Caco-2 (cell line): ENCODE measurements around the gene FGF14. TPM values are rescaled to one million over a fixed set of nuclear protein-coding genes. Genes with fewer than 3 reads are reported as not detected.

Experiments
- BruUV-seq: library from RNA; stranded (reverse); fragments of 400-500 nt; replicated peaks from 2 replicates; lab custom pipeline; 2021; lab: Mats Ljungman, UMichigan
- CTCF ChIA-PET: fragments of 300-600 bp; sonication (Branson Sonifier 250); formaldehyde crosslinking; loops from one replicate; lab custom pipeline; 2022; ENCODE audit warnings: antibody characterized with exemption; lab: Charles Lee
- POLR2A ChIA-PET: fragments of 300-600 bp; sonication (Branson Sonifier 250); formaldehyde crosslinking; loops from one replicate; lab custom pipeline; 2022; ENCODE audit warnings: antibody characterized with exemption; lab: Charles Lee
- DNase-seq, 2 experiments: peaks; one replicate each; pipeline versions ENCODE4 v3.0.0 to v3.0.0-alpha.2; 2020 to 2022
- H3K27me3 ChIP-seq: replicated peaks from 2 replicates; pipeline ENCODE4 v1.6.0; 2011; ENCODE audit warnings: low read length; ENCODE audit not compliant: control insufficient read depth, insufficient read depth
- H3K36me3 ChIP-seq: 2 replicates; pipeline ENCODE4 v1.5.1; 2011; ENCODE audit warnings: low read length; ENCODE audit not compliant: control insufficient read depth, insufficient read depth
- H3K4me1 ChIP-seq: fragments of 250-450 bp; sonication (Bioruptor Pico); 2 replicates; pipeline ENCODE4 v1.5.1; 2020; ENCODE audit warnings: mild to moderate bottlenecking
- H3K4me3 ChIP-seq: 2 replicates; pipeline ENCODE4 v1.5.1; 2011; ENCODE audit warnings: low read depth, mild to moderate bottlenecking, control low read depth, low read length
- H3K9me3 ChIP-seq: fragments of 250-450 bp; sonication (Bioruptor Pico); 2 replicates; pipeline ENCODE4 v1.5.1; 2020; ENCODE audit warnings: mild to moderate bottlenecking, moderate library complexity
- H3K27ac Mint-ChIP-seq: one replicate; pipeline ENCODE4 v1.8.0; 2022; ENCODE audit warnings: mixed read lengths; ENCODE audit not compliant: unreplicated experiment
- H3K27me3 Mint-ChIP-seq: one replicate; pipeline ENCODE4 v1.8.0; 2022; ENCODE audit warnings: mixed read lengths; ENCODE audit not compliant: insufficient read depth, unreplicated experiment
- H3K36me3 Mint-ChIP-seq: one replicate; pipeline ENCODE4 v1.8.0; 2022; ENCODE audit warnings: mild to moderate bottlenecking, mixed read lengths; ENCODE audit not compliant: insufficient read depth, unreplicated experiment
- H3K4me1 Mint-ChIP-seq: one replicate; pipeline ENCODE4 v1.8.0; 2022; ENCODE audit warnings: low read depth, mixed read lengths; ENCODE audit not compliant: unreplicated experiment
- H3K4me3 Mint-ChIP-seq: one replicate; pipeline ENCODE4 v1.8.0; 2022; ENCODE audit warnings: mild to moderate bottlenecking, moderate library complexity, mixed read lengths; ENCODE audit not compliant: unreplicated experiment
- H3K9me3 Mint-ChIP-seq: one replicate; pipeline ENCODE4 v1.8.0; 2022; ENCODE audit warnings: mixed read lengths; ENCODE audit not compliant: unreplicated experiment
- intact Hi-C: fragments of 100-400 bp; cut with micrococcal nuclease; formaldehyde crosslinking; loops from one replicate; pipeline ENCODE4 v1.10.0; 2022; ENCODE audit not compliant: unreplicated experiment
- total RNA-seq: library from RNA; stranded (reverse); gene quantifications from 2 replicates; pipeline ENCODE4 v1.2.3, GENCODE V29; 2022
- TF ChIP-seq, protein P1 (sequence below), 2 experiments: fragments of 200-600 bp in 1 of 2; IDR thresholded peaks; 1 replicate in 1 of 2; 2 replicates in 1 of 2; pipeline versions ENCODE4 v1.5.1 to v1.8.0; 2011 to 2022; ENCODE audit warnings: antibody characterized with exemption in 1 of 2, control low read depth in 1 of 2, inconsistent platforms in 1 of 2, low read depth in 1 of 2, low read length in 1 of 2, mild to moderate bottlenecking in 1 of 2, moderate library complexity in 1 of 2; ENCODE audit not compliant: insufficient read depth in 1 of 2, severe bottlenecking in 1 of 2, unreplicated experiment in 1 of 2

The FGF14 gene
- total RNA-seq, 1 experiment from 2014 or later, result not detected

DNA sequence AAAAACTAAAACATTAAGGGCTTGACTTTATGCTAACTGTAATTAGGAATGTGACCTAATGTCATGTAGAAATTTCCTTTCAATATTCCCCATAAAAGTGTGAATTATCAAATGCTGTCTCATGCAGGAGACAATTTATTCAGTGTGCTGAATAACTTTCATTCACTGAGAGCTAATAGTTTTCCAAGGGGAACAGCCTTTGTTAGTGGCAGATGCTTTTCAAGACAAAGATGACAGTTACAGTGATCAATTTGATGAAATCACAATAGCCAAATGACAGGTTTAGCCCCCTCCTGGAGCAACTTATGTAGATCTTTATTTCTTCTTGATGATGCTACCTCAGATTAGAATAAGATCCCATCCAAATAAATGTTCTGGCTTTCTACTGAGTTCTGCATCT lies 673.8 kb downstream of the FGF14 start:
- Mint-ChIP-seq H3K4me3 (no peak overlapping the region), H3K9me3 (no peaks in the 10 kb centered on the region), H3K27me3 (no peaks in the 10 kb centered on the region), H3K4me1 (no peaks in the 10 kb centered on the region), H3K36me3 (no peaks in the 10 kb centered on the region), H3K27ac (no peak overlapping the region)
- TF ChIP-seq, protein P1, sequence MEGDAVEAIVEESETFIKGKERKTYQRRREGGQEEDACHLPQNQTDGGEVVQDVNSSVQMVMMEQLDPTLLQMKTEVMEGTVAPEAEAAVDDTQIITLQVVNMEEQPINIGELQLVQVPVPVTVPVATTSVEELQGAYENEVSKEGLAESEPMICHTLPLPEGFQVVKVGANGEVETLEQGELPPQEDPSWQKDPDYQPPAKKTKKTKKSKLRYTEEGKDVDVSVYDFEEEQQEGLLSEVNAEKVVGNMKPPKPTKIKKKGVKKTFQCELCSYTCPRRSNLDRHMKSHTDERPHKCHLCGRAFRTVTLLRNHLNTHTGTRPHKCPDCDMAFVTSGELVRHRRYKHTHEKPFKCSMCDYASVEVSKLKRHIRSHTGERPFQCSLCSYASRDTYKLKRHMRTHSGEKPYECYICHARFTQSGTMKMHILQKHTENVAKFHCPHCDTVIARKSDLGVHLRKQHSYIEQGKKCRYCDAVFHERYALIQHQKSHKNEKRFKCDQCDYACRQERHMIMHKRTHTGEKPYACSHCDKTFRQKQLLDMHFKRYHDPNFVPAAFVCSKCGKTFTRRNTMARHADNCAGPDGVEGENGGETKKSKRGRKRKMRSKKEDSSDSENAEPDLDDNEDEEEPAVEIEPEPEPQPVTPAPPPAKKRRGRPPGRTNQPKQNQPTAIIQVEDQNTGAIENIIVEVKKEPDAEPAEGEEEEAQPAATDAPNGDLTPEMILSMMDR (IDR thresholded peaks at IDR 0.05; ENCODE audit: insufficient read depth in 1 of 2, low read depth in 1 of 2, low read length in 1 of 2, severe bottlenecking in 1 of 2, unreplicated experiment in 1 of 2), result no peak
- no peak for DNase-seq
- Histone ChIP-seq H3K27me3 (no peaks in the 10 kb centered on the region), H3K9me3 (no peaks in the 10 kb centered on the region), H3K4me1 (no peaks in the 10 kb centered on the region), H3K4me3 (no peak overlapping the region), H3K36me3 (no peaks in the 10 kb centered on the region)
- intact Hi-C loops, result no loop called here
- BruUV-seq, result no TSS peak
- POLR2A ChIA-PET, result no interaction called here
- CTCF ChIA-PET, result interaction anchor here (0.6 kb wide), 1 partner anchor 21 kb away, joined by 4 read pairs; no protein-coding TSS in a partner anchor

DNA sequence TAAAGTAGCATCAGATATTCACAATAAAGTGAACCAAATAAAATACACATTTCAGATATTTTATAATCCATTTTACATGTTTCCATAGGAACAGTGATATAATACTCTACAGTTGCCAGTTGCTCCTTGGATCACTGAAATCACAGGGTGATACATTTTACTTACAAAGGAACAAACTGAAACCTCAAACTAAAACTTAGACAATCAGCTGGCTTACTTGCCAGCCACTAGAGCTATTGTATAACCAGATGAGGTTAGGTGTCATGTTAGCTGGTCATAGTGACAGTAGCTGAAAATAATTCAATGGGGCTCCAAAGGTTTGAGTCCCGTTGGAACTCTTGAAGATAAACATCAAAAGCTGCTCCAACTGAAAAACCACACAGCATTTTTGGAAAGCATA lies 674.7 kb downstream of the FGF14 start:
- CTCF ChIA-PET, result no interaction called here
- no TSS peak for BruUV-seq
- no peaks in the 10 kb centered on the region for H3K36me3 ChIP-seq

DNA sequence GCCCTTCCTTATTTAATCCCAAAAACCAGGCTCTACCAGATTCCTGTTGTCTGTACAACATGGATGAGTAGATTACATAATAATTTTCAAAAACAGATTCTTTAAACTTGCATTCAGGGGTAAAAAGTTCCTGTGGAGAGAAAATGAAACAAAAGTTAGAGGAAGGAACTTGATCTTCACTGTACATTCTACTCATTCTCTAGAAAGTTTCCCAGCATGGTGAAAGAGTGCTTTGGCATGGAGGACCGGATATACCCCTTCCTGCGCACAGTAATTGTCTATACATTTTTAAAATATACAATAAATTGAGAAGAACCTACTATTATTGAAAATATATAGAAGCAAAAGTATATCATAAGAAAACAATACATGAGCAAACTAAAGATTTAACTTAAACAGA lies 675.2 kb downstream of the FGF14 start:
- Histone ChIP-seq H3K36me3 (no peaks in the 10 kb centered on the region), H3K9me3 (no peaks in the 10 kb centered on the region), H3K4me3 (no peak overlapping the region), H3K4me1 (no peaks in the 10 kb centered on the region), H3K27me3 (no peaks in the 10 kb centered on the region)
- DNase-seq, result no peak
- ChIA-PET POLR2A (no interaction called here), CTCF (no interaction called here)
- TF ChIP-seq, protein P1 (IDR thresholded peaks at IDR 0.05; ENCODE audit: insufficient read depth in 1 of 2, low read depth in 1 of 2, low read length in 1 of 2, severe bottlenecking in 1 of 2, unreplicated experiment in 1 of 2), result no peak
- Mint-ChIP-seq H3K36me3 (no peaks in the 10 kb centered on the region), H3K9me3 (no peaks in the 10 kb centered on the region), H3K27me3 (no peaks in the 10 kb centered on the region), H3K4me3 (no peak overlapping the region), H3K4me1 (no peaks in the 10 kb centered on the region), H3K27ac (no peak overlapping the region)
- no TSS peak for BruUV-seq
- intact Hi-C loops, result no loop called here

More for the DNA sequence above, 674.7 kb downstream of the FGF14 start:
- no peaks in the 10 kb centered on the region for H3K36me3 Mint-ChIP-seq
- H3K9me3 Mint-ChIP-seq, result no peaks in the 10 kb centered on the region
- H3K27ac Mint-ChIP-seq, result no peak overlapping the region
- H3K9me3 ChIP-seq, result no peaks in the 10 kb centered on the region
- DNase-seq, result no peak
- POLR2A ChIA-PET, result no interaction called here
- no peaks in the 10 kb centered on the region for H3K4me1 Mint-ChIP-seq
- H3K4me1 ChIP-seq, result no peaks in the 10 kb centered on the region
- intact Hi-C loops, result no loop called here
- no peaks in the 10 kb centered on the region for H3K27me3 ChIP-seq
- no peaks in the 10 kb centered on the region for H3K27me3 Mint-ChIP-seq
- no peak overlapping the region for H3K4me3 Mint-ChIP-seq
- no peak overlapping the region for H3K4me3 ChIP-seq
- TF ChIP-seq, protein P1 (IDR thresholded peaks at IDR 0.05; ENCODE audit: insufficient read depth in 1 of 2, low read depth in 1 of 2, low read length in 1 of 2, severe bottlenecking in 1 of 2, unreplicated experiment in 1 of 2), result no peak
